Endothelial cell of umbilical vein (primary cell): ENCODE measurements around the gene NT5DC2. TPM values are rescaled to one million over a fixed set of nuclear protein-coding genes. Genes with fewer than 3 reads are reported as not detected.

Experiments used
- BruUV-seq: library from RNA; stranded (reverse); fragments of 400-500 nt; replicated peaks from 2 replicates; lab custom pipeline; 2021; lab: Mats Ljungman, UMichigan
- CTCF ChIA-PET: fragments of 300-600, 350-600 bp; sonication (Branson Sonifier 250); formaldehyde crosslinking; loops from one replicate; lab custom pipeline; 2021; ENCODE audit warnings: antibody characterized with exemption, inconsistent platforms; lab: Charles Lee
- POLR2A ChIA-PET: fragments of 300-600, 350-600 bp; sonication (Branson Sonifier 250); formaldehyde crosslinking; loops from one replicate; lab custom pipeline; 2021; ENCODE audit warnings: antibody characterized with exemption, inconsistent platforms; lab: Charles Lee
- DNase-seq: peaks from one replicate; pipeline ENCODE4 v3.0.0-alpha.2; 2011; ENCODE audit warnings: low read depth, low spot score
- FAIRE-seq: peaks from 2 replicates; lab custom pipeline; 2011; peaks lifted over from hg19 to GRCh38; lab: Jason Lieb, UNC
- H2AFZ ChIP-seq: 2 replicates; pipeline ENCODE4 v1.6.0; 2012; ENCODE audit warnings: low read depth, low read length, control low read depth, inconsistent platforms
- H3K27ac ChIP-seq: 2 replicates; pipeline ENCODE4 v1.5.1; 2011; ENCODE audit warnings: low read depth, mild to moderate bottlenecking, control low read depth, low read length, moderate library complexity; ENCODE audit not compliant: insufficient read depth
- H3K27me3 ChIP-seq, 2 experiments: 2 replicates each; pipeline versions ENCODE4 v1.6.0 to v1.6.1; 2011; ENCODE audit warnings: low read length in 2 of 2, mixed read lengths in 1 of 2; ENCODE audit not compliant: control insufficient read depth in 2 of 2, insufficient read depth in 2 of 2
- H3K36me3 ChIP-seq, 2 experiments: 2 replicates in 1 of 2; 3 replicates in 1 of 2; pipeline ENCODE4 v1.5.1; 2011; ENCODE audit warnings: low read length in 2 of 2, mild to moderate bottlenecking in 1 of 2, moderate library complexity in 1 of 2; ENCODE audit not compliant: control insufficient read depth in 2 of 2, insufficient read depth in 2 of 2; ENCODE audit errors: extremely low read depth in 1 of 2
- H3K4me1 ChIP-seq: 3 replicates; pipeline ENCODE4 v1.5.1; 2011; ENCODE audit warnings: mild to moderate bottlenecking, low read length; ENCODE audit not compliant: control insufficient read depth, insufficient read depth; ENCODE audit errors: extremely low read depth
- H3K4me2 ChIP-seq: 2 replicates; pipeline ENCODE4 v1.6.1; 2011; ENCODE audit warnings: low read length, control low read depth, mixed read lengths; ENCODE audit not compliant: insufficient read depth
- H3K4me3 ChIP-seq, 3 experiments: fragments of 200-600 bp in 1 of 3; sonication (generic), shearing (Covaris generic) in 1 of 3; replicated peaks in 1 of 3; 2 replicates each; pipeline ENCODE4 v1.5.1; 2011 to 2016; ENCODE audit warnings: control low read depth in 3 of 3, low read length in 3 of 3, mild to moderate bottlenecking in 2 of 3, inconsistent platforms in 1 of 3, low read depth in 1 of 3, moderate library complexity in 1 of 3; ENCODE audit not compliant: insufficient read depth in 1 of 3
- H3K79me2 ChIP-seq: 2 replicates; pipeline ENCODE4 v1.6.0; 2012; ENCODE audit warnings: low read length, inconsistent platforms; ENCODE audit not compliant: control insufficient read depth, insufficient read depth
- H3K9ac ChIP-seq: replicated peaks from 2 replicates; pipeline ENCODE3; 2011; ENCODE audit warnings: low read length, control low read depth; ENCODE audit not compliant: insufficient read depth; ENCODE audit errors: extremely low read depth
- H3K9me1 ChIP-seq: replicated peaks from 3 replicates; pipeline ENCODE4 v1.6.0; 2011; ENCODE audit warnings: mild to moderate bottlenecking, low read length; ENCODE audit not compliant: control insufficient read depth, insufficient read depth; ENCODE audit errors: extremely low read depth
- H3K9me3 ChIP-seq: replicated peaks from 2 replicates; pipeline ENCODE4 v1.5.1; 2012; ENCODE audit warnings: low read length, inconsistent platforms; ENCODE audit not compliant: control insufficient read depth, insufficient read depth
- H4K20me1 ChIP-seq: replicated peaks from 2 replicates; pipeline ENCODE3; 2011; ENCODE audit warnings: mild to moderate bottlenecking, low read length; ENCODE audit not compliant: control insufficient read depth, insufficient read depth; ENCODE audit errors: extremely low read depth
- CTCF ChIP-seq, 2 donors: IDR thresholded peaks; 1 replicate in 1 of 2; 2 replicates in 1 of 2; pipeline ENCODE4 v1.5.1; 2011; ENCODE audit warnings: low read length in 2 of 2, mild to moderate bottlenecking in 2 of 2, moderate library complexity in 2 of 2, control low read depth in 1 of 2, inconsistent platforms in 1 of 2, low read depth in 1 of 2; ENCODE audit not compliant: insufficient read depth in 1 of 2; ENCODE audit errors: extremely low read depth in 1 of 2
- EZH2 ChIP-seq: IDR thresholded peaks from 2 replicates; pipeline ENCODE4 v1.6.1; 2012; ENCODE audit warnings: borderline replicate concordance, low read depth, mild to moderate bottlenecking, moderate library complexity, low read length, inconsistent platforms; ENCODE audit not compliant: severe bottlenecking
- FOS ChIP-seq: IDR thresholded peaks from 2 replicates; pipeline ENCODE4 v1.6.1; 2011; ENCODE audit warnings: mild to moderate bottlenecking, low read length, moderate library complexity, borderline replicate concordance; ENCODE audit not compliant: insufficient read depth
- GATA2 ChIP-seq: IDR thresholded peaks from 2 replicates; pipeline ENCODE4 v1.7.0; 2011; ENCODE audit warnings: low read depth, mild to moderate bottlenecking, moderate library complexity, mixed read lengths, low read length; ENCODE audit not compliant: insufficient read length, insufficient read depth
- JUN ChIP-seq: IDR thresholded peaks from 2 replicates; pipeline ENCODE4 v1.6.1; 2011; ENCODE audit warnings: borderline replicate concordance, low read depth; ENCODE audit not compliant: insufficient read length, insufficient read depth
- MAX ChIP-seq: IDR thresholded peaks from 2 replicates; pipeline ENCODE4 v1.6.1; 2011; ENCODE audit not compliant: insufficient read depth, insufficient read length
- MYC ChIP-seq: IDR thresholded peaks from one replicate; pipeline ENCODE4 v1.6.1; 2011; ENCODE audit warnings: mild to moderate bottlenecking, low read depth, low read length
- POLR2A ChIP-seq: IDR thresholded peaks from 2 replicates; pipeline ENCODE4 v1.6.1; 2012; ENCODE audit warnings: low read depth, mild to moderate bottlenecking, control low read depth, low read length
- POLR2AphosphoS5 ChIP-seq: IDR thresholded peaks from 2 replicates; pipeline ENCODE4 v1.6.1; 2012; ENCODE audit warnings: low read depth, mild to moderate bottlenecking, control low read depth, low read length, moderate library complexity; ENCODE audit not compliant: insufficient read depth
- dilution Hi-C: fragments of 300-500 bp; cut with MboI; formaldehyde crosslinking; loops from one replicate; pipeline ENCODE4 v1.15.0; 2019; ENCODE audit warnings: low sequenced_read_pairs; ENCODE audit not compliant: extremely low pct_ligation_motif_present
- intact Hi-C: fragments of 100-400 bp; cut with micrococcal nuclease; formaldehyde crosslinking; loops from one replicate; pipeline ENCODE4 v1.10.0; 2022
- polyA plus RNA-seq, 4 experiments: library from polyadenylated mRNA; depleted of rRNA in 3 of 4; stranded (reverse) in 3 of 4; unstranded in 1 of 4; fragments of >200 nt; gene quantifications; 2 replicates each; pipeline versions ENCODE4 v1.2.1 to v1.2.3, GENCODE V29; 2011 to 2012; ENCODE audit warnings: missing spikeins in 1 of 4
- total RNA-seq: library from RNA; stranded (reverse); gene quantifications from 2 replicates; pipeline ENCODE4 v1.2.3, GENCODE V29; 2021

The NT5DC2 gene
- total and polyA plus RNA-seq, 2 donors (not counting 3 experiments of a cell fraction or from before 2014, with no cell fraction given): 298 to 402 TPM

DNA sequence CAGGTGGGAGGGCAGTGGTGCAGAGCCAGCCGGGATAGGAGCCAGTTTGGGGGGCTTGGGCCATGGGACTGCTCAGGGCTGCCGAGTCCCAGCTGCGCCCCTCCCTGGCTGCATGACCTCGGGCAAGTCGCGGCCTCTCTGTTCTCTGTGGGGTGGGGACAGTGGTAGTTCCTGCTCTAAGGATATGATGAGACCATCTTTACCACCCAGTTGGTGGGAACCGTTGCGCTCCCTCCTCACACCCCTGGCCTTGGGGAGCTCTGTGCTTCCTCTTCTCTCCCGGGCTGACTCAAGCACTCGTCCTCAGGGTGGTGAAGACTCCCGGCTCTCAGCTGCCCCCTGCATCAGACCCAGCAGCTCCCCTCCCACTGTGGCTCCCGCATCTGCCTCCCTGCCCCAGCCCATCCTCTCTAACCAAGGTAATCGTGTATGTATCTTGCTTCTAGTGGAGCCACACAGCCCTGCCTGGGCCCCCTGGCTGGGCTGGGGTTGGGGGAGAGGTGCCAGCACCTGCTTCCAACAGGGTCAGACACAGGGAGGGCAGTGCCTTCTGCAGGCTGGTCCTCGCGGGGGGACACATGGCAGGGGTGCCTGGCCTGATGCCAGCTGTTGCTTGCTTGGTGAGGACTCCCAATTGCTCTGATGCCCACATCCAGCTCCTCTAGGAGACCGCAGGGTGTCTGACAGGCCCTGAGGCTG, 53.6 kb downstream of the NT5DC2 start:
- Histone ChIP-seq H3K4me2 (no peak overlapping the region), H3K27me3 (no peaks in the 10 kb centered on the region), H3K36me3 (peaks cover 26 to 82% of the 10 kb centered on the region in 2 experiments), H3K9me1 (no peaks in the 10 kb centered on the region), H3K79me2 (no peaks in the 10 kb centered on the region), H3K9me3 (no peaks in the 10 kb centered on the region), H3K27ac (no peak overlapping the region), H3K9ac (no peak overlapping the region), H3K4me3 (no peak overlapping the region), H2AFZ (no peak overlapping the region), H4K20me1 (no peaks in the 10 kb centered on the region), H3K4me1 (no peaks in the 10 kb centered on the region)
- BruUV-seq: no TSS peak
- ChIA-PET POLR2A (no interaction called here), CTCF (interaction anchor here (1.4 kb wide), 1 partner anchor 15 kb away, joined by 4 read pairs; the partner anchor contains the start of gene STAB1)
- no peak for TF ChIP-seq POLR2A
- FAIRE-seq (no peak), DNase-seq (no peak)
- intact Hi-C loops: loop anchor here (10.0 kb wide), 1 partner anchor 205 kb away; the partner anchor contains the start of genes GNL3 and PBRM1
- dilution Hi-C loops: no loop called here

DNA sequence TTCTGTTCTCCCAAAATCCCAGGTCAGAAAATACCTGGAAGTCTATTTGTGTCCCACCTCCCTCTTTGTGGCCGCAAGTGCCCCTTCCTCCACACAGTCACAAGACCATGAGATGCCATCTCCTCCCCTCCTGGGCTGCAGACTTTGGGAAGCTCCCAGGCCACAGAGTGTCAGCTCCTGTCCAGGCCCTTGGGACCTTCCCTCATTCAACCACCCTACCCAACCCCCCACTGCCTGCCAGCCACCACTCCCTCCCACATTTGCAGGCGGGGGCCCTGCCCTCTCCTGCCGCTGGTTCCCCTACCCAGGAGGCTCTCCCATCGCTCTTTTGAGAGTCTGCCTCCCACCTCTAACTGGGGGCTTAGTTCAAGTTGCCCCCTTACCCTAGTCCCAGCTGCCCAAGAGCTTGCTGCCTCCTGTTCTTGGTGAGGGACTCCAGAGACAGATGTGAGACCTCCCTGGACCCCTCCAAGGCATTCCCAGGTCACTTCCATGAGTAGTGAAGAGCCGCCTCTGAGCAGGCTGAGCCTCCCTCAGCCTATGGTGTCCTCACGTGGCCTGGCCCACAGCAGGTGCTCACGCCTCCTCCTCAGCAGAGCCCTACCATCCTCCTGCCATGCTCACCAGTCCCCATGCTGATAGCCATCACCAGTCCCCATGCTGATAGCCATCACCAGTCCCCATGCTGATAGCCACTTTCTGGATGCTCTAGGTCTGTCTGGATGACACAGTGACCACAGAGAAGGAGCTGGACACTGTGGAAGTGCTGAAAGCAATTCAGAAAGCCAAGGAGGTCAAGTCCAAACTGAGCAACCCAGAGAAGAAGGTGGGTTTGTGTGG, 54.4 kb downstream of the NT5DC2 start:
- Histone ChIP-seq H3K4me2 (no peak overlapping the region), H3K9me3 (no peaks in the 10 kb centered on the region), H3K4me1 (no peaks in the 10 kb centered on the region), H3K9me1 (no peaks in the 10 kb centered on the region), H3K4me3 (no peak overlapping the region), H3K79me2 (no peaks in the 10 kb centered on the region), H2AFZ (no peak overlapping the region), H3K9ac (no peak overlapping the region), H3K27ac (no peak overlapping the region), H3K27me3 (no peaks in the 10 kb centered on the region), H4K20me1 (no peaks in the 10 kb centered on the region), H3K36me3 (peaks cover 26 to 76% of the 10 kb centered on the region in 2 experiments)
- no peak for DNase-seq
- dilution Hi-C loops: no loop called here
- FAIRE-seq: no peak
- no peak for TF ChIP-seq FOS
- TF ChIP-seq MYC: no peak
- no peak for TF ChIP-seq GATA2
- no peak for TF ChIP-seq JUN
- no peak for TF ChIP-seq MAX
- TF ChIP-seq CTCF (IDR thresholded peaks at IDR 0.05; ENCODE audit: extremely low read depth in 1 of 2, insufficient read depth in 1 of 2, low read depth in 1 of 2, low read length in 2 of 2): no peak
- TF ChIP-seq EZH2: no peak
- no peak for TF ChIP-seq POLR2AphosphoS5
- TF ChIP-seq POLR2A: no peak
- CTCF ChIA-PET: interaction anchor here (1.4 kb wide), 1 partner anchor 16 kb away, joined by 4 read pairs; the partner anchor contains the start of gene STAB1
- no TSS peak for BruUV-seq
- intact Hi-C loops: loop anchor here (10.0 kb wide), 1 partner anchor 206 kb away; the partner anchor contains the start of genes GNL3 and PBRM1
- POLR2A ChIA-PET: no interaction called here
